Thyroid gland (tissue), 4 donors: Measurements from ENCODE around the gene ADGRF5. TPM values are rescaled to one million over a fixed set of nuclear protein-coding genes. Genes with fewer than 3 reads are reported as not detected.
A peak's percentile ranks its signal among the peaks of the same experiment; 100 is the strongest.

Source experiments
- DNase-seq, 2 donors: peaks; one replicate each; pipeline ENCODE4 v3.0.0-alpha.2; 2019
- H3K27ac ChIP-seq, 3 donors: fragments of 200-600 bp; sonication (generic); 1 replicate in 2 of 3; 2 replicates in 1 of 3; pipeline ENCODE4 v1.5.1; 2016 to 2019; ENCODE audit warnings: mild to moderate bottlenecking in 1 of 3, moderate library complexity in 1 of 3
- H3K27me3 ChIP-seq: fragments of 200-600 bp; sonication (generic); one replicate; pipeline ENCODE4 v1.5.1; 2019
- H3K36me3 ChIP-seq, 2 donors: fragments of 200-600 bp; sonication (generic); one replicate each; pipeline ENCODE4 v1.5.1; 2016 to 2019
- H3K4me1 ChIP-seq, 2 donors: fragments of 200-600 bp; sonication (generic); one replicate each; pipeline ENCODE4 v1.5.1; 2017 to 2019
- H3K4me3 ChIP-seq, 3 donors: fragments of 200-600 bp; sonication (generic); replicated peaks in 1 of 3; 1 replicate in 2 of 3; 2 replicates in 1 of 3; pipeline ENCODE4 v1.5.1; 2016; ENCODE audit warnings: mild to moderate bottlenecking in 1 of 3
- H3K9me3 ChIP-seq: fragments of 200-600 bp; sonication (generic); one replicate; pipeline ENCODE4 v1.5.1; 2017
- POLR2A ChIP-seq, 2 donors: fragments of 450-650 bp; IDR thresholded peaks; one replicate each; pipeline ENCODE4 v1.6.1; 2017; ENCODE audit warnings: antibody characterized with exemption in 2 of 2, mild to moderate bottlenecking in 2 of 2, moderate library complexity in 1 of 2
- WGBS, 2 donors: methylation state at CpG; one replicate each; pipeline ENCODE4 v1.1.5; 2017; 5-methylcytosine and 5-hydroxymethylcytosine counted together
- intact Hi-C: fragments of 100-400 bp; cut with DNase I; formaldehyde crosslinking; loops from one replicate; pipeline ENCODE4 v1.15.1; 2023
- total RNA-seq, 4 donors: library from RNA; depleted of rRNA; stranded (reverse); fragments of >200 nt; gene quantifications; one replicate each; pipeline ENCODE4 v1.2.3, GENCODE V29; 2016
- TF ChIP-seq, protein P1 (sequence below), 6 experiments: fragments of 200-600 bp in 3 of 6; fragments of 450-650 bp in 3 of 6; sonication (generic) in 3 of 6; IDR thresholded peaks; one replicate each; pipeline ENCODE4 v1.5.1; 2016 to 2019; ENCODE audit warnings: antibody characterized with exemption in 6 of 6, mild to moderate bottlenecking in 2 of 6, inconsistent platforms in 1 of 6, moderate library complexity in 1 of 6

The ADGRF5 gene
- total RNA-seq, 4 donors from 2014 or later, result 33.2 to 85.3 (median 51.2) TPM

DNA sequence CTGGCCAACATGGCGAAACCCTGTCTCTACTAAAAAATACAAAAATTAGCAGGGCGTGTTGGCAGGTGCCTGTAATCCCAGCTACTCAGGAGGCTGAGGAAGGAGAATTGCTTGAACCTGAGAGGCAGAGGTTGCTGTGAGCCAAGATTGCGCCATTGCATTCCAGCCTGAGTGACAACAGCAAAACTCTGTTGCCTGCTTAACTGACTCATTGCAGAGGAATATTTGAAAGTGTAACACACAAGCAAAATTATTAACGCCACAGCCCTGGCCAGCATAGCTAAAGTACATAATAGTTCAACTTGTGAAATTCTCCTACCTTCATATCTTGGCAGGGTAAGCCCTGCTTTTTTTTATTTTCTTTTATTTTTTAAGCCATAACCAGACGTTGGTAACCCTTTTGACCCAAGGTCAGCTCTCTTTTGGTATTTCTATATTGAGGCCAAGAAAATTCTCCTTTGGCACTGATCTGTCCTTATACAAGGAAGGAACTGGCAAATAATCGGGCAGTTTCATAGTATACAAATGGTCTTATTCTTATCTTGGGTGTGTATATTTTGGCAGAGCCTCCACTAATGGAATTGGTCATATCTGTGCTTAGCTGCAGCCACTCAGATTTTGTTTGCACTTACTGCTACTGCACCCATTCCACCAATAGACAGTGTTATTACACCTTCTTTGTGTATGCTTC is 4.0 kb upstream of the ADGRF5 start:
- 69 to 74% methylated on average over 6 of the region's 6 CpGs for WGBS, 2 donors
- Histone ChIP-seq H3K4me1 (peaks cover 15 to 21% of the 10 kb centered on the region in 2 donors), H3K27ac (no peak overlapping the region), H3K27me3 (no peaks in the 10 kb centered on the region), H3K9me3 (no peaks in the 10 kb centered on the region), H3K4me3 (no peak overlapping the region), H3K36me3 (no peaks in the 10 kb centered on the region)
- intact Hi-C loops, result no loop called here
- DNase-seq, result no peak
- TF ChIP-seq, protein P1, sequence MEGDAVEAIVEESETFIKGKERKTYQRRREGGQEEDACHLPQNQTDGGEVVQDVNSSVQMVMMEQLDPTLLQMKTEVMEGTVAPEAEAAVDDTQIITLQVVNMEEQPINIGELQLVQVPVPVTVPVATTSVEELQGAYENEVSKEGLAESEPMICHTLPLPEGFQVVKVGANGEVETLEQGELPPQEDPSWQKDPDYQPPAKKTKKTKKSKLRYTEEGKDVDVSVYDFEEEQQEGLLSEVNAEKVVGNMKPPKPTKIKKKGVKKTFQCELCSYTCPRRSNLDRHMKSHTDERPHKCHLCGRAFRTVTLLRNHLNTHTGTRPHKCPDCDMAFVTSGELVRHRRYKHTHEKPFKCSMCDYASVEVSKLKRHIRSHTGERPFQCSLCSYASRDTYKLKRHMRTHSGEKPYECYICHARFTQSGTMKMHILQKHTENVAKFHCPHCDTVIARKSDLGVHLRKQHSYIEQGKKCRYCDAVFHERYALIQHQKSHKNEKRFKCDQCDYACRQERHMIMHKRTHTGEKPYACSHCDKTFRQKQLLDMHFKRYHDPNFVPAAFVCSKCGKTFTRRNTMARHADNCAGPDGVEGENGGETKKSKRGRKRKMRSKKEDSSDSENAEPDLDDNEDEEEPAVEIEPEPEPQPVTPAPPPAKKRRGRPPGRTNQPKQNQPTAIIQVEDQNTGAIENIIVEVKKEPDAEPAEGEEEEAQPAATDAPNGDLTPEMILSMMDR (IDR thresholded peaks at IDR 0.05), result no peak
- no peak for TF ChIP-seq POLR2A (IDR thresholded peaks at IDR 0.05)

DNA sequence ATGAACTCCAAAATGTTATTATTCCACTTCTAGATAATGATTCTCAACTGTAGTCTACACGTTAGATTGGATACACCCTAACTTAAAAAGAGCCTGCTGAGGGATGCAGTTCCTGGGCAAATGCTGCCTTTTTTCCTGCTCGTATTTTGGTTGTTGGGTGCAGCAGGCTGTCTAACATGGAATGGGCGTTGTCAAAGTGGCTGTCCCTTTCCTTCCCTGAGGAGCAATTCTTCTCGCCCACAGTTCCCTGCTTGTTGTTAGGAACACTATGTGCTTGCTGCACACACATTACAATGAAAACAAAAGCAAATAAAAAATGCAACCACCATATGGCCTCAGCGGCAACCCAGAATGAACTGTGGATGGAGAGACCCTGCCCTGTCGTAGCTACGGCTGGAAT is 1.7 kb upstream of the ADGRF5 start:
- no peak for DNase-seq
- H3K4me1 ChIP-seq, result peaks cover 15 to 21% of the 10 kb centered on the region in 2 donors
- no peaks in the 10 kb centered on the region for H3K27me3 ChIP-seq
- TF ChIP-seq, protein P1 (IDR thresholded peaks at IDR 0.05), result no peak
- no peak for TF ChIP-seq POLR2A (IDR thresholded peaks at IDR 0.05)
- intact Hi-C loops, result no loop called here
- peak overlapping the region in 1 of 3 donors; percentile 77 for H3K27ac ChIP-seq
- no peaks in the 10 kb centered on the region for H3K9me3 ChIP-seq
- H3K36me3 ChIP-seq, result no peaks in the 10 kb centered on the region
- H3K4me3 ChIP-seq, result no peak overlapping the region
- WGBS, 2 donors, result 75 to 84% methylated on average over 7 of the region's 7 CpGs

DNA sequence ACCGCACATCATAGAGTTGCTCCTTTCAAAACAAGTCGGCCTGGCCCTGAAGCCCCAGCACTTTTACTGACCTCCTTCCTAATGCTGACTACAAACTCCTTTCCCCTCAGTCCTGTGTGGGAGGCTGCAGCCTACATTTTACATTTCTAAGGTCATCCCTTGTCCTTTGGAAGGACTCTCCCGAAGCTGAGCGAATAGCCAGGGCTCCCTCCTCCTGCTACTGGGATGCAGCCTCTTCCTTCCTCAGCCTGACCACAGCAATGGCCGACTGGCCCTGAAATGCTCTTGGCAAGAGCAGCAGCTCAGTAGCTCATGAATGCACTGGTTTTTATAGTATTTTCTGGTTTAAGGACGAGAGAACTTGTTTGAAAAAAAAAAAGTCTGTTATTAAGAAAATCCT is 679 bp downstream of the ADGRF5 start:
- WGBS, 2 donors, result 46 to 54% methylated on average over 6 of the region's 6 CpGs
- DNase-seq, result peak in 1 of 2 donors; percentile 16
- no peaks in the 10 kb centered on the region for H3K27me3 ChIP-seq
- no peaks in the 10 kb centered on the region for H3K9me3 ChIP-seq
- peak overlapping the region in 2 of 3 donors; percentile 10 to 41 for H3K4me3 ChIP-seq
- no peaks in the 10 kb centered on the region for H3K36me3 ChIP-seq
- no peak for TF ChIP-seq POLR2A (IDR thresholded peaks at IDR 0.05)
- TF ChIP-seq, protein P1 (IDR thresholded peaks at IDR 0.05), result no peak
- peaks cover 15 to 17% of the 10 kb centered on the region in 2 donors for H3K4me1 ChIP-seq
- H3K27ac ChIP-seq, result peak overlapping the region; percentile 16 to 77 (median 53)
- intact Hi-C loops, result no loop called here

DNA sequence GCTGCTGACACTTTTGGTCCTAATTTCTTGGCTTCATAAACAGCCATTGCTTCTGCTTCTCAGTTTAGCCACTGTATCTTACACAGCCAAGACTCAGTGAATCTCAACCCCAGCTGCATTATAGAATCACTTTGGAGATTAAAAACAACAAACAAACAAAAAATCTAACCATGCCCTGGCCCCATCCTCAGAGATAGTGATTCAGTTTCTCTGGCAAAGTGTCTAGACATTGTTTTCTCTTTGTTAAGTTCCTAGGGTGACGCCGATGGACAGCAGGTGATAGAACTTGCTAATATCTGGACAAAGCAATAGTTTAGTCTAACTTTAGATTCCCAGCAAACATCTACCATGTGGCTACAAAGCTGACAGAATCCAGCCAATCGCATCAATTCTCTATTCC is 2.9 kb downstream of the ADGRF5 start:
- no peak for DNase-seq
- intact Hi-C loops, result no loop called here
- no peaks in the 10 kb centered on the region for H3K36me3 ChIP-seq
- H3K9me3 ChIP-seq, result no peaks in the 10 kb centered on the region
- H3K27ac ChIP-seq, result peak overlapping the region in 1 of 3 donors; percentile 43
- H3K27me3 ChIP-seq, result no peaks in the 10 kb centered on the region
- H3K4me3 ChIP-seq, result no peak overlapping the region
- H3K4me1 ChIP-seq, result peaks cover 15% of the 10 kb centered on the region in 2 donors
- 77 to 87% methylated on average over 3 of the region's 3 CpGs for WGBS, 2 donors
- TF ChIP-seq POLR2A (IDR thresholded peaks at IDR 0.05), result no peak
- TF ChIP-seq, protein P1 (IDR thresholded peaks at IDR 0.05), result no peak

DNA sequence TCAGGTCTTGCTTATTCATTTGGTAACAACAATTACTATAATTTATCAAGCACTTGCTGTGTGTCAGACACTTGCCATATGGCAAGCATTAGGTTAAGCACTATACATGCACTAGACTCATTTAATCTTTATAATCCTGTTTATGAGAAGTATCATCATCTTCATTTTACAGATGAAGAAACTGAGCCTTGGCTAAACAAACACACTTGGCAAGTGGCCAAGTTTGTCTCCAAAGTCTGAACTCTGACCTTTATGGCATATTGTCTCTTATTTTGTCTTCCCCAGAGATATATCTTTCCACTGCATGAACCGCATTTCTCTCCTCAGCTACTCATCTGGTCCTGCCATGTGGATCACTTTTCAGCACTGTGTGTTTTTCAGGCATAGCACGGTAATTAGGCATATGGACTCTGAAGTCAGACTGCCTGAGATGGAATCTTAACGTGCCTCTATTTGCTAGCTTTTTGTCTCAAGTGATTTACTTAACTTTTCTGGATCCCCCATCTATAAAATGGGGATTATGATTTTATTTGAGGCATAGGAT is 4.7 kb downstream of the ADGRF5 start:
- H3K27ac ChIP-seq, result no peak overlapping the region
- H3K27me3 ChIP-seq, result no peaks in the 10 kb centered on the region
- no peaks in the 10 kb centered on the region for H3K9me3 ChIP-seq
- H3K4me3 ChIP-seq, result no peak overlapping the region
- H3K36me3 ChIP-seq, result no peaks in the 10 kb centered on the region
- 67 to 80% methylated on average over 3 of the region's 3 CpGs for WGBS, 2 donors
- peaks cover 8 to 15% of the 10 kb centered on the region in 2 donors for H3K4me1 ChIP-seq
- no peak for DNase-seq
- TF ChIP-seq, protein P1 (IDR thresholded peaks at IDR 0.05), result no peak
- TF ChIP-seq POLR2A (IDR thresholded peaks at IDR 0.05), result no peak
- intact Hi-C loops, result no loop called here
